ENCODE results near the gene BRCA2.

Gene BRCA2

GRCh38 chr13:32385410-32385809 lies 70.1 kb downstream of the BRCA2 start:
- DNase-seq (ENCODE audit: low read depth), result no peak

GRCh38 chr13:32390048-32390447 lies 74.7 kb downstream of the BRCA2 start:
- DNase-seq (ENCODE audit: low read depth), result no peak

GRCh38 chr13:32390484-32390883 lies 75.2 kb downstream of the BRCA2 start:
- DNase-seq (ENCODE audit: low read depth), result no peak

- DNase-seq (ENCODE audit: low read depth), result no peak
Observed at GRCh38 chr13:32391101-32391619, 75.9 kb downstream of the BRCA2 start.

- no peak for DNase-seq (ENCODE audit: low read depth)
Observed at GRCh38 chr13:32403108-32403507, 87.8 kb downstream of the BRCA2 start.

GRCh38 chr13:32407854-32408253 lies 92.5 kb downstream of the BRCA2 start:
- DNase-seq (ENCODE audit: low read depth), result no peak

GRCh38 chr13:32408296-32409000 lies 93.1 kb downstream of the BRCA2 start:
- DNase-seq (ENCODE audit: low read depth), result no peak

GRCh38 chr13:32409001-32409313 lies 93.6 kb downstream of the BRCA2 start:
- DNase-seq (ENCODE audit: low read depth), result no peak

GRCh38 chr13:32409561-32410421 lies 94.5 kb downstream of the BRCA2 start:
- DNase-seq (ENCODE audit: low read depth), result no peak

- no peak for DNase-seq (ENCODE audit: low read depth)
Observed at GRCh38 chr13:32413284-32413683, 98.0 kb downstream of the BRCA2 start.

GRCh38 chr13:32414580-32414979 lies 99.3 kb downstream of the BRCA2 start:
- no peak for DNase-seq (ENCODE audit: low read depth)

GRCh38 chr13:32415019-32415418 lies 99.7 kb downstream of the BRCA2 start:
- DNase-seq (ENCODE audit: low read depth), result no peak

GRCh38 chr13:32417995-32418394 lies 102.7 kb downstream of the BRCA2 start:
- DNase-seq (ENCODE audit: low read depth), result no peak

GRCh38 chr13:32419862-32420261 lies 104.6 kb downstream of the BRCA2 start:
- no peak for DNase-seq (ENCODE audit: low read depth)

GRCh38 chr13:32423592-32423991 lies 108.3 kb downstream of the BRCA2 start:
- DNase-seq (ENCODE audit: low read depth), result no peak

GRCh38 chr13:32425158-32425557 lies 109.8 kb downstream of the BRCA2 start:
- DNase-seq (ENCODE audit: low read depth), result no peak

- DNase-seq (ENCODE audit: low read depth), result no peak
Observed at GRCh38 chr13:32426191-32426989, 111.1 kb downstream of the BRCA2 start.

GRCh38 chr13:32426990-32427851 lies 111.9 kb downstream of the BRCA2 start:
- DNase-seq (ENCODE audit: low read depth), result peak; percentile 41

GRCh38 chr13:32427852-32428580 lies 112.7 kb downstream of the BRCA2 start, which contains the start of gene N4BP2L1:
Gene N4BP2L1, minus strand, starts transcription at chr13:32428130. Its CDS starts 48 bp downstream, at chr13:32428082.
- DNase-seq (ENCODE audit: low read depth), result peak; percentile 87

GRCh38 chr13:32428581-32429432 lies 113.5 kb downstream of the BRCA2 start:
- no peak for DNase-seq (ENCODE audit: low read depth)
